ENCODE results near the gene TTLL4.

Gene TTLL4

DNA sequence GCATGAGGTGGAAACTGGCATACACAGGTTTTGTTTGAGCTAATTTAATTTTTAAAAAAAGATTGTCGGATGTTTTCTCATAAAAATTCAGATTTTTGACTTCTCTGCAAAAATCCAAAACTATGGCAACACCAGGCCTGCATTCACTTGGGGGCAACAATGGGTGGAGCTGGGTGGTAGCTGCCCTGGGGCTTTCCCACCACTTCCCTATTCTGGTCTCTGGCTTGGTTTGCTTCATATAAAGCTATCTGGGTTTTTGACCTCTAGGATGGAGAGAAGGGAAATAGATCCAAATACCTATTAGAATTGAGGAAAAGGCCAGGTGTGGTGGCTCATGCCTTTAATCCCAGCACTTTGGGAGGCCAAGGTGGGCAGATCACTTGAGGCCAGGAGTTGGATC is 65.9 kb downstream of the TTLL4 start:
- Histone ChIP-seq H3K9ac (ENCODE audit: low read length) (no peak overlapping the region), H3K79me2 (ENCODE audit: insufficient read depth, low read length) (no peaks in the 10 kb centered on the region), H3K4me2 (ENCODE audit: low read depth, low read length, poor library complexity, severe bottlenecking) (no peak overlapping the region), H3K36me3 (ENCODE audit: low read length) (no peaks in the 10 kb centered on the region), H4K20me1 (ENCODE audit: low read depth, low read length) (no peaks in the 10 kb centered on the region), H3K4me3 (ENCODE audit: insufficient read depth, low read length, poor library complexity, severe bottlenecking) (no peak overlapping the region), H2AFZ (ENCODE audit: low read depth, low read length, severe bottlenecking) (no peak overlapping the region), H3F3A (ENCODE audit: insufficient read depth) (no peaks in the 10 kb centered on the region), H3K27me3 (ENCODE audit: low read length) (no peaks in the 10 kb centered on the region), H3K9me3 (ENCODE audit: insufficient read depth, low read length) (no peaks in the 10 kb centered on the region; the same call in 1 of the 2 replicates), H3K27ac (ENCODE audit: low read depth, low read length) (no peak overlapping the region), H3K9me2 (replicated peaks; ENCODE audit: insufficient read depth, low read length) (no peaks in the 10 kb centered on the region)
- TF ChIP-seq, protein P1, sequence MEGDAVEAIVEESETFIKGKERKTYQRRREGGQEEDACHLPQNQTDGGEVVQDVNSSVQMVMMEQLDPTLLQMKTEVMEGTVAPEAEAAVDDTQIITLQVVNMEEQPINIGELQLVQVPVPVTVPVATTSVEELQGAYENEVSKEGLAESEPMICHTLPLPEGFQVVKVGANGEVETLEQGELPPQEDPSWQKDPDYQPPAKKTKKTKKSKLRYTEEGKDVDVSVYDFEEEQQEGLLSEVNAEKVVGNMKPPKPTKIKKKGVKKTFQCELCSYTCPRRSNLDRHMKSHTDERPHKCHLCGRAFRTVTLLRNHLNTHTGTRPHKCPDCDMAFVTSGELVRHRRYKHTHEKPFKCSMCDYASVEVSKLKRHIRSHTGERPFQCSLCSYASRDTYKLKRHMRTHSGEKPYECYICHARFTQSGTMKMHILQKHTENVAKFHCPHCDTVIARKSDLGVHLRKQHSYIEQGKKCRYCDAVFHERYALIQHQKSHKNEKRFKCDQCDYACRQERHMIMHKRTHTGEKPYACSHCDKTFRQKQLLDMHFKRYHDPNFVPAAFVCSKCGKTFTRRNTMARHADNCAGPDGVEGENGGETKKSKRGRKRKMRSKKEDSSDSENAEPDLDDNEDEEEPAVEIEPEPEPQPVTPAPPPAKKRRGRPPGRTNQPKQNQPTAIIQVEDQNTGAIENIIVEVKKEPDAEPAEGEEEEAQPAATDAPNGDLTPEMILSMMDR (IDR thresholded peaks at IDR 0.05; ENCODE audit: insufficient read depth, low read length, poor library complexity, severe bottlenecking) = no peak
- TF ChIP-seq EZH2phosphoT487 (conservative IDR thresholded peaks at IDR 0.05; ENCODE audit: low read length) = no peak

DNA sequence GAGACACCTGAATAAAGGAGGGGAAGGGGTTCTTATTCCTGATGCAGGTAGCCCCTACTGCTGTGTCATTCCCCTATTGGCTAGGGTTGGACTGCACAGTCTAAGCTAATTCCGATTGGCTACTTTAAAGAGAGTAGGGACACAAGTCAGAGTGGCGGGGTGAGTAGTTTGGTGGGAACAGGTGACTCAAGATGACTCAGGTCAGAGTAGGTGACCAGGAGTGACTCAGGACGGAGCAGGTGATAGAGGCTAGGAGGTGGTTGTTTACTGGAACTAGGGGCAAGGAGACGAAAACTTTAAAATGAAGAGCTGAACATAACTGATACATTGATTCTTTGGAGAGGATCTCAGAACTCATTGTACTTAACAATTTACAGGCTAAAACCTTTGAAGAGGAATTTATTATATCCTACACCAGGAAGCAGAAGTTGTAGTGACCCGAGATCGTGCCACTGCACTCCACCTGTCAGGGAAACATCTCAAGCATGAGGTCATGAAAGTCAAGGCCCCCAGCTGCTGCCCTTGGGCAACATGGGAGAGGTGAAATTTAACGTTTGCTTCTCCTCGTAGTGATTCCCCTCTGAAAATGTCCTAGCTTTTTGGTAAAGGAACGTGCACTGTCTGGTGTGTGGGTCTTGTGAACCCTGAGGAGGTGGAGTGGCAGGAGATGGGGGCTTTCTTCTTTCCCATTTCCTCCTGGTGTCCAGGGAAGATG is 66.8 kb downstream of the TTLL4 start:
- H3K79me2 ChIP-seq (ENCODE audit: insufficient read depth, low read length) = no peaks in the 10 kb centered on the region
- TF ChIP-seq, protein P1 (IDR thresholded peaks at IDR 0.05; ENCODE audit: insufficient read depth, low read length, poor library complexity, severe bottlenecking) = no peak
- TF ChIP-seq EZH2phosphoT487 (conservative IDR thresholded peaks at IDR 0.05; ENCODE audit: low read length) = no peak
- H3K9ac ChIP-seq (ENCODE audit: low read length) = no peak overlapping the region
- no peak overlapping the region for H3K4me2 ChIP-seq (ENCODE audit: low read depth, low read length, poor library complexity, severe bottlenecking)
- H3K9me2 ChIP-seq (replicated peaks; ENCODE audit: insufficient read depth, low read length) = no peaks in the 10 kb centered on the region
- no peaks in the 10 kb centered on the region for H3F3A ChIP-seq (ENCODE audit: insufficient read depth)
- H3K9me3 ChIP-seq (ENCODE audit: insufficient read depth, low read length) = no peaks in the 10 kb centered on the region; the same call in 1 of the 2 replicates
- no peak overlapping the region for H2AFZ ChIP-seq (ENCODE audit: low read depth, low read length, severe bottlenecking)
- H3K27me3 ChIP-seq (ENCODE audit: low read length) = no peaks in the 10 kb centered on the region
- H3K4me3 ChIP-seq (ENCODE audit: insufficient read depth, low read length, poor library complexity, severe bottlenecking) = no peak overlapping the region
- no peaks in the 10 kb centered on the region for H4K20me1 ChIP-seq (ENCODE audit: low read depth, low read length)
- H3K27ac ChIP-seq (ENCODE audit: low read depth, low read length) = no peak overlapping the region
- H3K36me3 ChIP-seq (ENCODE audit: low read length) = no peaks in the 10 kb centered on the region

- Histone ChIP-seq H2AFZ (ENCODE audit: low read depth, low read length, severe bottlenecking) (no peak overlapping the region), H3K9me3 (ENCODE audit: insufficient read depth, low read length) (no peaks in the 10 kb centered on the region; the same call in 1 of the 2 replicates), H3K36me3 (ENCODE audit: low read length) (no peaks in the 10 kb centered on the region), H3K9me2 (replicated peaks; ENCODE audit: insufficient read depth, low read length) (no peaks in the 10 kb centered on the region), H3F3A (ENCODE audit: insufficient read depth) (no peaks in the 10 kb centered on the region), H3K27me3 (ENCODE audit: low read length) (no peaks in the 10 kb centered on the region), H3K79me2 (ENCODE audit: insufficient read depth, low read length) (no peaks in the 10 kb centered on the region), H3K4me3 (ENCODE audit: insufficient read depth, low read length, poor library complexity, severe bottlenecking) (no peak overlapping the region), H3K27ac (ENCODE audit: low read depth, low read length) (no peak overlapping the region), H4K20me1 (ENCODE audit: low read depth, low read length) (no peaks in the 10 kb centered on the region), H3K4me2 (ENCODE audit: low read depth, low read length, poor library complexity, severe bottlenecking) (no peak overlapping the region), H3K9ac (ENCODE audit: low read length) (no peak overlapping the region)
- no peak for TF ChIP-seq EZH2phosphoT487 (conservative IDR thresholded peaks at IDR 0.05; ENCODE audit: low read length)
- TF ChIP-seq, protein P1 (IDR thresholded peaks at IDR 0.05; ENCODE audit: insufficient read depth, low read length, poor library complexity, severe bottlenecking) = no peak
Observed at GRCh38 chr2:218780046-218780445, 69.4 kb downstream of the TTLL4 start.

All from SU-DHL-6 (cell line).